HuH-7.5 (cell line): Measurements from ENCODE around the gene ARHGAP24.

ENCODE experiments used
- DNase-seq: peaks from one replicate; pipeline ENCODE4 v3.0.0; 2011; ENCODE audit warnings: low spot score

The ARHGAP24 gene

GRCh38 chr4:85919200-85919887, 444.4 kb downstream of the ARHGAP24 start:
- no peak for DNase-seq

GRCh38 chr4:85925071-85925470, 450.1 kb downstream of the ARHGAP24 start:
- DNase-seq = no peak

- no peak for DNase-seq
Observed at GRCh38 chr4:85928775-85929591, 454.0 kb downstream of the ARHGAP24 start.

GRCh38 chr4:85929961-85930665, 455.2 kb downstream of the ARHGAP24 start:
- no peak for DNase-seq

GRCh38 chr4:85932500-85933290, 457.7 kb downstream of the ARHGAP24 start:
- DNase-seq = no peak

GRCh38 chr4:85933291-85933640, 458.3 kb downstream of the ARHGAP24 start:
- no peak for DNase-seq

- no peak for DNase-seq
Observed at GRCh38 chr4:85937507-85937906, 462.6 kb downstream of the ARHGAP24 start.

- no peak for DNase-seq
Observed at GRCh38 chr4:85938062-85938461, 463.1 kb downstream of the ARHGAP24 start.

- no peak for DNase-seq
Observed at GRCh38 chr4:85938902-85939301, 464.0 kb downstream of the ARHGAP24 start.

GRCh38 chr4:85939595-85939994, 464.6 kb downstream of the ARHGAP24 start:
- no peak for DNase-seq

- no peak for DNase-seq
Observed at GRCh38 chr4:85940151-85940550, 465.2 kb downstream of the ARHGAP24 start.

- no peak for DNase-seq
Observed at GRCh38 chr4:85942107-85942506, 467.2 kb downstream of the ARHGAP24 start.

- DNase-seq = no peak
Observed at GRCh38 chr4:85946821-85947220, 471.9 kb downstream of the ARHGAP24 start.

GRCh38 chr4:85951099-85951498, 476.1 kb downstream of the ARHGAP24 start:
- DNase-seq = no peak

- DNase-seq = no peak
Observed at GRCh38 chr4:85952528-85952927, 477.6 kb downstream of the ARHGAP24 start.

GRCh38 chr4:85952972-85953650, 478.2 kb downstream of the ARHGAP24 start:
- DNase-seq = no peak

GRCh38 chr4:85953651-85954018, 478.7 kb downstream of the ARHGAP24 start:
- no peak for DNase-seq

- no peak for DNase-seq
Observed at GRCh38 chr4:85955620-85956292, 480.8 kb downstream of the ARHGAP24 start.

- DNase-seq = no peak
Observed at GRCh38 chr4:85956293-85956945, 481.5 kb downstream of the ARHGAP24 start.

GRCh38 chr4:85961887-85962286, 486.9 kb downstream of the ARHGAP24 start:
- DNase-seq = no peak

GRCh38 chr4:85963231-85963630, 488.3 kb downstream of the ARHGAP24 start:
- no peak for DNase-seq
